Stimulated activated CD8-positive, alpha-beta memory T cell treated with anti-CD3 and anti-CD28 coated beads, Interleukin-15, amount 100 ng/mL, for 24 hours (primary cell): ENCODE data around the gene GNA12.
"Not testable (repeated sequence)": the region's sequence is repeated elsewhere in the genome, so short reads cannot be mapped to it uniquely, and the experiment has no call there.

Experiments used
- DNase-seq: peaks from one replicate; pipeline ENCODE4 v3.0.0-alpha.2; 2020; ENCODE audit warnings: low read depth

The GNA12 gene

GRCh38 chr7:2864204-2864985 is 20.3 kb upstream of the GNA12 start:
- no peak for DNase-seq

DNA sequence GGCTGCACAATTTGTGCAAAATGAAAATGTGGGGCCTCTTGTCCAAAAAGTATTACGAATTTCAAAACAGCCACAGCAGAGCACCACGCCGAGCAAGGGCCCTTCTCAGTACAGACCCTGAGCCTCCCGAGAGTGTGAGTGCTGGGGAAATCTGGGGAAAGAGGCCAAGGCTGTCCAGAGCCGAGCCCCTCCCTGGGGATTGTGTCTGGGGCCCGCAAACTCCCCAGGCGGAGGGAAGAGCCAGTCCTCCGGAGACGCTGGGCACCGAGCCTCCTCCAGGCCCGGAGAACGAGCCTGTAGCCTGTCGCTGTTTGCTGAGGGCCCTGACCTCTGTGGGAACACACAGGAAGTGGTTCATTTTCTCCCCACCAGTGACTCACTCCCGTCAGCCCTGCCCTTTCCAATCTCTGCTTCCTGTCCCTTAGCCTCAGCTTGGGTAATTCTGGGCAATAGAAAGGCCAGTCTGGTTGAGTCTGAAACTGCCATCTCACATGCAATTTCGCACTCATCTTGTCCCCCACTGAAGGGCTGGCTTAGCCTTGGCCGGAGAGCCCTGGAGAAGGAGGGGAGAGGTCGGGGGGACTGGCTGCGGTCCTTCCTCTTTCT is 19.5 kb upstream of the GNA12 start:
- peak; percentile 26 for DNase-seq

- DNase-seq, result no peak
Measured at GRCh38 chr7:2862831-2863361, 18.8 kb upstream of the GNA12 start.

GRCh38 chr7:2861509-2861908 is 17.4 kb upstream of the GNA12 start:
- DNase-seq, result no peak

DNA sequence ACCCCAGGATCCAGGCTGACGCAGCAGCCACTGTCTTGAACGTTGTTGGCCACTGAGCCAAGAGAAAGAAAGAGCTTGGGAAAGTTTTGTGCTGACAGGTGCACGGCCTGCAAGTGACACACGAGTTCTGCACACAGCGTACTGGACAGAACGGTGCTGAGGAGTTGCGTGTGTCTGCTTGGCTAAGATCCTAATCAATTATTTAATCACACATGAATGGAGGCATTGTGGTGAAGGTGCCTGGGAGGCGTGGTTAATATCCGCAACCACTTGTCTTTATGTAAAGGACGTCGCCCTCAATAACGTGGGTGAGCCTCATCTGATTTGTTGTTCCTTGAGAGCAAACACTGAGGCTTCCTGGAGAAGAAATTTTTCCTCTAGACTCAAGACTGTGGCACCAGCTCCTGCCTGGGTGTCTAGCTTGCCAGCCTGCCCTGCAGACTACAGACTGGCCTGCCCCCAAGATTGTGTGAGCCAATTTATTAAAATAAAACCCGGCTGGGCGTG is 16.6 kb upstream of the GNA12 start:
- no peak for DNase-seq

- DNase-seq, result no peak
Measured at GRCh38 chr7:2859952-2860351, 15.8 kb upstream of the GNA12 start.

- no peak for DNase-seq
Measured at GRCh38 chr7:2858621-2859020, 14.5 kb upstream of the GNA12 start.

DNA sequence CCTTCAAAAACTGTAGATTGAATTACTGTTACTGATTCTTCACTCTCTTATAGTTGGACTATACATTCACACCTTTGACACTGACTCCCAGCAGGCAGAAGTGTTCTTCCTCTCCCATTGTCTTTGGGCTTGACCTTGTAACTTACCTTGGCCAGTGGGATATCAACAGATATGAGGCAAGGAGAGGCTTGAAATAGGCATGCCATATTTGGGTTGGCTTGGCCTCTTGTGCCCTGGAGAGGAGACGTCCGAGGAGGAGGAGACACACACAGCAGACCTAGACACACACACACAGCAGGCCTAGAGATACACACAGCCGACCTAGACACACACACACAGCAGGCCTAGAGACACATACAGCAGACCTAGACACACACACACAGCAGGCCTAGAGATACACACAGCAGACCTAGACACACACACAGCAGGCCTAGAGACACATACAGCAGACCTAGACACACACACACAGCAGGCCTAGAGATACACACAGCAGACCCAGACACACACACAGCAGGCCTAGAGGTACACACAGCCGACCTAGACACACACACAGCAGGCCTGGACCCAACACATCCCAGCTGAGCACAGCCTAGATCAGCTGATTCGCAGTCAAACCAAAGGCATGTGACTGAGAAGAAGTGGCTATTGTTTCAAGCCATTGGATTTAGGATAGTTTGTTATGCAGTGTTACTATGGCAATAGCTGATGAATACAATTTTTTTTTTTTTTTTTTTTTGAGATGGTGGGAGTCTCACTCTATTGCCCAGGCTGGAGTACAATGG is 12.5 kb upstream of the GNA12 start:
- DNase-seq, result no peak

DNA sequence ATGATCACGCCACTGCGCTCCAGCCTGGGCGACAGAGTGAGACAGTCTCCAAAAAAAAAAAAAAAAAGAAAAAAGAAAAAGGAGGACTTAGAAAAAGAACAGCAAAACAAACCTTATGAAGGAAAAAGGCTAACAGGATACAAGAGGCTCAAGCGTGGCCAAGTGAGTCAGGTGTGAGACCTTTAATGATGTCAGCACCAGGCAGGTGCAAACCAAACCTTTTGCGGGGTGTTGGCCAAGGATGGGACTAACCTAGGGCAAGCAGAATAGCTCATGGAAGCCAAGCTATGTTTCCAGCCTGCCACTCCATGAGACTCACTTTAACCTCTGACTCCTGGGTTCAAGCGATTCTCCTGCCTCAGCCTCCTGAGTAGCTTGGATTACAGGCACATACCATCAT is 11.3 kb upstream of the GNA12 start:
- no peak for DNase-seq

DNA sequence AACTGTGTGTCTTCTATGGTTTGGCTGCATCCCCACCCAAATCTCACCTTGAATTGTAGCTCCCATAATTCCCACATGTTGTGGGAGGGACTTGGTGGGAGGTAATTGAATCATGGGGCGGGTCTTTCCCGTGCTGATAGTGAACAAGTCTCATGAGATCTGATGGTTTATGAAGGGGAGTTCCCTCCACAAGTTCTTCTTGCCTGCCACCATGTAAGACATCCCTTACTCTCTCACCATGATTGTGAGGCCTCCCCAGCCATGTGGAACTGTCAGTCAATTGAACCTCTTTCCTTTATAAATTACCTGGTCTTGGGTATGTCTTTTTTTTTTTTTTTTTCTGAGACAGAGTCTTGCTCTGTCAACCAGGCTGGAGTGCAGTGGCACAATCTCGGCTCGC is 9.4 kb upstream of the GNA12 start:
- DNase-seq, result not testable (repeated sequence)

DNA sequence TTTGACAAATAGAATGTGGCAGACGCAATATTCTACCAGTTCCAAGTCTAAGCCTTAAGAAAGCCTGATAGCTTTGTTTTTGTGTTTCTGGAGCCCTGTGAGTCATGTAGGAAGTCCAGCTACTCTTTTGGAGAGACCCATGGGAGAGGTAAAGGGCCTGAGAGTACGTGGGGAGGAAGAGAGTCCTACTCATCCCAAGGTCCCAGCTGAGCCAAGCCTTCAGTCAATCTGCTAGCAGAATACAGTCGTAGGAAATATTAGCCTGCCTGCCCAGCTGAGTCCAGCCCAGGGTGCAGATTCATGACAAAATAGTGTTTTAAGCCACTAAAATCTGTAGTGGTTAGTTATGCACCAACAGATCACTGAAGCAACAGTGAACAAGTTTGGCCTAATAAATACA is 9.0 kb upstream of the GNA12 start:
- DNase-seq, result no peak

GRCh38 chr7:2851497-2851896 is 7.4 kb upstream of the GNA12 start:
- no peak for DNase-seq

DNA sequence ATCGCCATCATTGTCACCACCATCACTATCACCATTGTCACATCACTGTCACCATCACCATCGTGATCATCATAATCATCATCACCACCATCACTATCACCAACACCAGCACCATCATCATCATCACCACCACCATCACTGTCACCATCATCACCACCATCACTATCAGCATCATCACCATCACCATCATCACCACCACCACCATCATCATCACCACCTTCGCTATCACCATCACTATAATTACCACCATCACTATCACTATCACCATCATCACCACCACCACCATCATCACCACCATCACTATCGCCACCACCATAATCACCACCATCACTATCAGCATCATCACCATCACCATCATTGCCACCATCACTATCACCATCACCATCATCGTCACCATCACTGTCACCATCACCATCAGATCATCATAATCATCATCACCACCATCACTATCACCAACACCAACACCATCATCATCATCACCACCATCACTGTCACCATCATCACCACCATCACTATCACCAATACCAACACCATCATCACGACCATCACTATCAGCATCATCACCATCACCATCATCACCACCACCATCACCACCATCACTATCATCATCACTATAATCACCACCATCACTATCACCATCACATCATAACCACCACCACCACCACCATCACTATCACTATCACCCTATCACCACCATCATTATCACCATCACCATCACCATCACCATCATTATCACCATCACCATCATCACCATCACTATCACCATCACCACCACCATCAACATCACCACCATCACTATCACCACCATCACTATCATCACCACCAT is 6.0 kb upstream of the GNA12 start:
- no peak for DNase-seq

- DNase-seq, result no peak
Measured at GRCh38 chr7:2845034-2845592, 1.0 kb upstream of the GNA12 start.

DNA sequence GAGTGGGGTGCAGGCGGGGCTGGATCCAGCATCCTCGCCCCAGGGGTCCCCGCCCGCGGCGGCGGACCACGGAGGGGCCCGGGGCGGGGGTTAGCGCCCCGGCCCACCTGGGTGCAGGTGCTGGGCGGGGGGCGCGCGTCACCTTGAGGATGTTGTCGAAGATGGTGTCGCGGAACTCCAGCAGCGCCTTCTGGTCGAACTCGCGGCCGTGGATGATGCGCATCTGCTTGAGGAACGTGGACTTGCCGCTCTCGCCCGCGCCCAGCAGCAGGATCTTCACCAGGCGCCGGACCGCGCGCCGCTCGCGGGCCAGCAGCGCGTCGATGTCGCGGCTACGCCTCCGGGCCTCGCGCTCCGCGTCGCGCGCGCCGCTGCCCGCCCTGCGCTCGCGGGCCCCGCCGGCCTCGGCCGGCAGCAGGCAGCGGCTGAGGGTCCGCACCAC is 376 bp downstream of the GNA12 start:
- DNase-seq, result no peak

- no peak for DNase-seq
Measured at GRCh38 chr7:2843191-2843685, 870 bp downstream of the GNA12 start.

DNA sequence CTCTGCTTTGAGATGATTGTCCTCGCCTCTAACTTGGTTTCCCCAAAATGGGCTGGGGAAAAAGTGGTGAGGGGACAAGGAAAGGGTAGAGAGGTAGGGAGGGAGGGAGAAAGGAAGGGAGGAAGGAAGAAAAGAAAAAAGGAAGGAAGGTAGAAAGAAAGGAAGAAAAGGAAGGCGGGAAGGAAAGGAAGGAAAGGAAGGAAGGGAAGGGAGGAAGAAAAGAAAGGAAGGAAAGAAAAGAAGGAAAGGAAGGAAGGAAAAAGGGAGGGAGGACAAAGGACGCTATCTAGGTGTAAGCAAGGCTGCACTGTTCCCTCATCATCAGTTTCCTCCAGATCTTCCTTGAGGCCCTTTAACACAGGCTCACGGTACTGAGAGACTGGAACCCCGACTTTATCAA is 2.2 kb downstream of the GNA12 start:
- no peak for DNase-seq

DNA sequence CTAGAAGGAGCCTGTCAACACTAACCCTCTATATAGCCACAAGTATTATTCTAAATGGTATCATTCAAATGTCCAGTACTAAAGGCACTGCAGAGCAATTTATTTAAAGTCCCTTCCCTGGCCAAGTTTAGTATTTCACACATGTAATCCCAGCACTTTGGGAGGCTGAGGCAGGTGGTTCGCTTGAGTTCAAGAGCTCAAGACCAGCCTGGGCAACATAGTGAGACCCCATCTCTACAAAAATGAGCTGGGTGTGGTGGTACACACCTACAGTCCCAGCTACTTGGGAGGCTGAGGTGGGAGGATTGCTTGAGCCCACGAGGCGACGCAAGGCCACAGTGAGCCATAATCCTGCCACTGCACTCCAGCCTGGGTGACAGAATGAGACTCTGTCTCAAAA is 3.6 kb downstream of the GNA12 start:
- DNase-seq, result no peak

- DNase-seq, result no peak
Measured at GRCh38 chr7:2838873-2839578, 5.1 kb downstream of the GNA12 start.

- no peak for DNase-seq
Measured at GRCh38 chr7:2838451-2838850, 5.7 kb downstream of the GNA12 start.

GRCh38 chr7:2837496-2837895 is 6.6 kb downstream of the GNA12 start:
- DNase-seq, result no peak
